A549 (cell line): ENCODE results near the gene GRID1.

Experiments
- CHD2 ChIP-seq: fragments of 150-350 bp; IDR thresholded peaks from 2 replicates; pipeline ENCODE4 v1.6.1; 2014; ENCODE audit warnings: low read length; ENCODE audit not compliant: partially characterized antibody
- CTCF ChIP-seq: fragments of >200 bp; sonication (Bioruptor Twin); formaldehyde crosslinking; IDR thresholded peaks from 3 replicates; pipeline ENCODE4 v1.5.1; 2016
- EP300 ChIP-seq, 2 experiments: fragments of >200 bp; sonication (Bioruptor Twin); formaldehyde crosslinking; IDR thresholded peaks; 2 replicates in 1 of 2; 3 replicates in 1 of 2; pipeline ENCODE4 v1.6.1; 2016 to 2017
- ESRRA ChIP-seq: fragments of 150-350 bp; IDR thresholded peaks from 2 replicates; pipeline ENCODE4 v1.6.1; 2014; ENCODE audit warnings: mild to moderate bottlenecking, low read length, borderline replicate concordance
- FOSL2 ChIP-seq, 2 experiments: fragments of 450-650 bp in 1 of 2; fragments of >200 bp in 1 of 2; sonication (Bioruptor Twin) in 1 of 2; formaldehyde crosslinking; IDR thresholded peaks; 2 replicates each; pipeline versions ENCODE4 v1.5.0 to v1.6.1; 2016 to 2020; ENCODE audit warnings: mild to moderate bottlenecking in 1 of 2, moderate library complexity in 1 of 2
- HES2 ChIP-seq: fragments of >200 bp; sonication (Bioruptor Twin); formaldehyde crosslinking; IDR thresholded peaks from 2 replicates; pipeline ENCODE4 v1.6.1; 2016
- MAX ChIP-seq: IDR thresholded peaks from 2 replicates; pipeline ENCODE4 v1.6.1; 2012
- MAZ ChIP-seq: fragments of 150-350 bp; IDR thresholded peaks from 2 replicates; pipeline ENCODE4 v1.6.1; 2014; ENCODE audit warnings: antibody characterized with exemption, low read depth, low read length, borderline replicate concordance
- RAD21 ChIP-seq, 2 experiments: fragments of >200 bp in 1 of 2; sonication (Bioruptor Twin) in 1 of 2; formaldehyde crosslinking in 1 of 2; IDR thresholded peaks in 1 of 2; conservative IDR thresholded peaks in 1 of 2; 2 replicates in 1 of 2; 3 replicates in 1 of 2; pipeline ENCODE4 v1.6.1; 2012 to 2018; ENCODE audit warnings: inconsistent platforms in 1 of 2
- REST ChIP-seq: fragments of 200-600 bp; sonication (generic); IDR thresholded peaks from 2 replicates; pipeline ENCODE4 v1.6.1; 2016; ENCODE audit warnings: antibody characterized with exemption, mild to moderate bottlenecking, moderate library complexity
- SMC3 ChIP-seq: fragments of >200 bp; sonication (Bioruptor Twin); formaldehyde crosslinking; IDR thresholded peaks from 3 replicates; pipeline ENCODE4 v1.6.1; 2018; ENCODE audit warnings: inconsistent platforms
- USF2 ChIP-seq: fragments of 450-650 bp; IDR thresholded peaks from 2 replicates; pipeline ENCODE4 v1.6.1; 2014; ENCODE audit warnings: antibody characterized with exemption
- ZFP36 ChIP-seq: fragments of 450-650 bp; IDR thresholded peaks from 2 replicates; pipeline ENCODE4 v1.6.1; 2014; ENCODE audit warnings: borderline replicate concordance; ENCODE audit not compliant: partially characterized antibody

- TF ChIP-seq CTCF (no peak), HES2 (no peak), REST (no peak), CHD2 (no peak), MAZ (no peak), FOSL2 (IDR thresholded peaks at IDR 0.05) (no peak), FOSL2 (CRISPR knock-in tag; IDR thresholded peaks at IDR 0.05) (no peak), ESRRA (no peak), ZFP36 (no peak), SMC3 (no peak), EP300 (IDR thresholded peaks at IDR 0.05) (no peak), USF2 (no peak), MAX (no peak), RAD21 (conservative IDR thresholded peaks at IDR 0.05 in 1 of 2, IDR thresholded peaks at IDR 0.05 in 1 of 2) (no peak)
These were observed 41.4 kb downstream of the GRID1 start for GRCh38 chr10:86325158-86325557.
